ENCODE measurements around the gene CUX1. TPM values are rescaled to one million over a fixed set of nuclear protein-coding genes. Genes with fewer than 3 reads are reported as not detected.
A peak's percentile ranks its signal among the peaks of the same experiment; 100 is the strongest.

The CUX1 gene
- total RNA-seq, 4 donors from 2014 or later, result 58.2 to 295 (median 76.9) TPM

- Histone ChIP-seq H3K27ac (no peak overlapping the region), H3K36me3 (no peaks in the 10 kb centered on the region), H3K4me3 (no peak overlapping the region), H3K9me3 (no peaks in the 10 kb centered on the region), H3K4me1 (no peaks in the 10 kb centered on the region), H3K27me3 (no peaks in the 10 kb centered on the region)
- TF ChIP-seq POLR2A (IDR thresholded peaks at IDR 0.05), result no peak
- TF ChIP-seq CTCF (IDR thresholded peaks at IDR 0.05), result no peak
- DNase-seq, result no peak
- intact Hi-C loops (cut with DNase I; ENCODE audit: low total_unique reads), result no loop called here
Measured at GRCh38 chr7:102232611-102233286, 415.3 kb downstream of the CUX1 start.

GRCh38 chr7:102234131-102234530, 416.7 kb downstream of the CUX1 start:
- H3K4me1 ChIP-seq, result no peaks in the 10 kb centered on the region
- H3K4me3 ChIP-seq, result no peak overlapping the region
- H3K27ac ChIP-seq, result no peak overlapping the region
- no peaks in the 10 kb centered on the region for H3K27me3 ChIP-seq
- DNase-seq, result no peak
- no peak for TF ChIP-seq POLR2A (IDR thresholded peaks at IDR 0.05)
- no peak for TF ChIP-seq CTCF (IDR thresholded peaks at IDR 0.05)
- H3K9me3 ChIP-seq, result no peaks in the 10 kb centered on the region
- no peaks in the 10 kb centered on the region for H3K36me3 ChIP-seq
- intact Hi-C loops (cut with DNase I; ENCODE audit: low total_unique reads), result no loop called here

- no peak for TF ChIP-seq CTCF (IDR thresholded peaks at IDR 0.05)
- no peak for TF ChIP-seq POLR2A (IDR thresholded peaks at IDR 0.05)
- H3K4me1 ChIP-seq, result no peaks in the 10 kb centered on the region
- H3K27me3 ChIP-seq, result no peaks in the 10 kb centered on the region
- no peaks in the 10 kb centered on the region for H3K9me3 ChIP-seq
- DNase-seq, result no peak
- H3K36me3 ChIP-seq, result no peaks in the 10 kb centered on the region
- intact Hi-C loops (cut with DNase I; ENCODE audit: low total_unique reads), result no loop called here
- H3K27ac ChIP-seq, result no peak overlapping the region
- no peak overlapping the region for H3K4me3 ChIP-seq
Measured at GRCh38 chr7:102234801-102235550, 417.6 kb downstream of the CUX1 start.

GRCh38 chr7:102236102-102236501, 418.7 kb downstream of the CUX1 start:
- no peaks in the 10 kb centered on the region for H3K9me3 ChIP-seq
- TF ChIP-seq POLR2A (IDR thresholded peaks at IDR 0.05) (no peak), CTCF (IDR thresholded peaks at IDR 0.05) (no peak)
- no peak overlapping the region for H3K4me3 ChIP-seq
- no peaks in the 10 kb centered on the region for H3K36me3 ChIP-seq
- H3K27ac ChIP-seq, result no peak overlapping the region
- no peak for DNase-seq
- H3K27me3 ChIP-seq, result no peaks in the 10 kb centered on the region
- intact Hi-C loops (cut with DNase I; ENCODE audit: low total_unique reads), result no loop called here
- H3K4me1 ChIP-seq, result no peaks in the 10 kb centered on the region

GRCh38 chr7:102236592-102237287, 419.3 kb downstream of the CUX1 start:
- TF ChIP-seq POLR2A (IDR thresholded peaks at IDR 0.05) (no peak), CTCF (IDR thresholded peaks at IDR 0.05) (peak; percentile 76 to 91 (median 79))
- H3K4me3 ChIP-seq, result no peak overlapping the region
- H3K9me3 ChIP-seq, result no peaks in the 10 kb centered on the region
- peak; percentile 64 to 70 for DNase-seq
- H3K27me3 ChIP-seq, result no peaks in the 10 kb centered on the region
- no peaks in the 10 kb centered on the region for H3K4me1 ChIP-seq
- no peak overlapping the region for H3K27ac ChIP-seq
- no peaks in the 10 kb centered on the region for H3K36me3 ChIP-seq
- intact Hi-C loops (cut with DNase I; ENCODE audit: low total_unique reads), result no loop called here

Measured in uterus (tissue), 4 donors.